Measurements from ENCODE around the gene KCNJ9. TPM values are rescaled to one million over a fixed set of nuclear protein-coding genes. Genes with fewer than 3 reads are reported as not detected.

KCNJ9 gene
- total and polyA plus RNA-seq, 2 donors (not counting 1 experiment from before 2014, with no cell fraction given): not detected

GRCh38 chr1:160062230-160062532, 19.2 kb upstream of the KCNJ9 start:
- CTCF ChIA-PET: interaction anchor here (1.1 kb wide), 1 partner anchor 15 kb away, joined by 4 read pairs; no protein-coding TSS in a partner anchor
- no peaks in the 10 kb centered on the region for H3K4me1 Mint-ChIP-seq
- H2AFZ ChIP-seq (ENCODE audit: insufficient read depth, low read depth, low read length, poor library complexity, severe bottlenecking): no peak overlapping the region
- no peak overlapping the region for H3K27ac ChIP-seq (ENCODE audit: low read length in 2 of 2)
- no peaks in the 10 kb centered on the region for H4K20me1 ChIP-seq (ENCODE audit: control insufficient read depth, insufficient read depth, low read length, poor library complexity, severe bottlenecking)
- no peak overlapping the region for H3K4me3 ChIP-seq (ENCODE audit: control extremely low read depth in 1 of 5, extremely low read depth in 1 of 5, insufficient read depth in 1 of 5, low read depth in 2 of 5, low read length in 4 of 5)
- no peak overlapping the region for H3K4me3 Mint-ChIP-seq
- peaks cover 28% of the 10 kb centered on the region for H3K27me3 Mint-ChIP-seq
- intact Hi-C loops (cut with micrococcal nuclease): no loop called here
- H3K27ac Mint-ChIP-seq: no peak overlapping the region
- WGBS (ENCODE audit: insufficient coverage): 80% methylated on average over 3 of the region's 6 CpGs
- H3K4me1 ChIP-seq (ENCODE audit: control insufficient read depth in 2 of 2, insufficient read depth in 2 of 2, low read length in 2 of 2): no peaks in the 10 kb centered on the region
- peaks cover 0 to 30% (median 2%) of the 10 kb centered on the region in 4 experiments for H3K27me3 ChIP-seq (replicated peaks in 1 of 4; ENCODE audit: control extremely low read depth in 1 of 4, control insufficient read depth in 3 of 4, insufficient read depth in 4 of 4, low read length in 3 of 4)
- no peak overlapping the region for H3K4me2 ChIP-seq (replicated peaks; ENCODE audit: low read depth, low read length, poor library complexity, severe bottlenecking)
- no peaks in the 10 kb centered on the region for H3K36me3 ChIP-seq (replicated peaks in 1 of 2; ENCODE audit: control extremely low read depth in 1 of 2, control insufficient read depth in 1 of 2, extremely low read depth in 1 of 2, insufficient read depth in 2 of 2, low read length in 1 of 2)
- no peaks in the 10 kb centered on the region for H3K9me3 Mint-ChIP-seq (ENCODE audit: insufficient read depth)
- no peak overlapping the region for H3K9ac ChIP-seq (ENCODE audit: low read length)
- H3K9me3 ChIP-seq (ENCODE audit: control extremely low read depth in 1 of 3, control insufficient read depth in 2 of 3, insufficient read depth in 1 of 3, low read length in 2 of 3): no peaks in the 10 kb centered on the region
- no peak for DNase-seq
- no peak for TF ChIP-seq EZH2 (IDR thresholded peaks at IDR 0.05; ENCODE audit: borderline replicate concordance, insufficient read depth, low read depth, low read length, poor library complexity, severe bottlenecking)
- TF ChIP-seq, protein P1, sequence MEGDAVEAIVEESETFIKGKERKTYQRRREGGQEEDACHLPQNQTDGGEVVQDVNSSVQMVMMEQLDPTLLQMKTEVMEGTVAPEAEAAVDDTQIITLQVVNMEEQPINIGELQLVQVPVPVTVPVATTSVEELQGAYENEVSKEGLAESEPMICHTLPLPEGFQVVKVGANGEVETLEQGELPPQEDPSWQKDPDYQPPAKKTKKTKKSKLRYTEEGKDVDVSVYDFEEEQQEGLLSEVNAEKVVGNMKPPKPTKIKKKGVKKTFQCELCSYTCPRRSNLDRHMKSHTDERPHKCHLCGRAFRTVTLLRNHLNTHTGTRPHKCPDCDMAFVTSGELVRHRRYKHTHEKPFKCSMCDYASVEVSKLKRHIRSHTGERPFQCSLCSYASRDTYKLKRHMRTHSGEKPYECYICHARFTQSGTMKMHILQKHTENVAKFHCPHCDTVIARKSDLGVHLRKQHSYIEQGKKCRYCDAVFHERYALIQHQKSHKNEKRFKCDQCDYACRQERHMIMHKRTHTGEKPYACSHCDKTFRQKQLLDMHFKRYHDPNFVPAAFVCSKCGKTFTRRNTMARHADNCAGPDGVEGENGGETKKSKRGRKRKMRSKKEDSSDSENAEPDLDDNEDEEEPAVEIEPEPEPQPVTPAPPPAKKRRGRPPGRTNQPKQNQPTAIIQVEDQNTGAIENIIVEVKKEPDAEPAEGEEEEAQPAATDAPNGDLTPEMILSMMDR (IDR thresholded peaks at IDR 0.05): no peak
- H3K79me2 ChIP-seq (ENCODE audit: control insufficient read depth, insufficient read depth, low read length): no peaks in the 10 kb centered on the region
- no peak for ATAC-seq (ENCODE audit: low read depth)
- POLR2A ChIA-PET: no interaction called here

GRCh38 chr1:160063176-160063575, 18.2 kb upstream of the KCNJ9 start:
- Histone ChIP-seq H3K4me3 (ENCODE audit: control extremely low read depth in 1 of 5, extremely low read depth in 1 of 5, insufficient read depth in 1 of 5, low read depth in 2 of 5, low read length in 4 of 5) (no peak overlapping the region), H3K9ac (ENCODE audit: low read length) (no peak overlapping the region), H3K36me3 (replicated peaks in 1 of 2; ENCODE audit: control extremely low read depth in 1 of 2, control insufficient read depth in 1 of 2, extremely low read depth in 1 of 2, insufficient read depth in 2 of 2, low read length in 1 of 2) (no peaks in the 10 kb centered on the region), H3K4me1 (ENCODE audit: control insufficient read depth in 2 of 2, insufficient read depth in 2 of 2, low read length in 2 of 2) (no peaks in the 10 kb centered on the region), H2AFZ (ENCODE audit: insufficient read depth, low read depth, low read length, poor library complexity, severe bottlenecking) (no peak overlapping the region), H3K9me3 (ENCODE audit: control extremely low read depth in 1 of 3, control insufficient read depth in 2 of 3, insufficient read depth in 1 of 3, low read length in 2 of 3) (no peaks in the 10 kb centered on the region), H3K4me2 (replicated peaks; ENCODE audit: low read depth, low read length, poor library complexity, severe bottlenecking) (no peak overlapping the region), H3K27ac (ENCODE audit: low read length in 2 of 2) (no peak overlapping the region), H4K20me1 (ENCODE audit: control insufficient read depth, insufficient read depth, low read length, poor library complexity, severe bottlenecking) (no peaks in the 10 kb centered on the region), H3K27me3 (replicated peaks in 1 of 4; ENCODE audit: control extremely low read depth in 1 of 4, control insufficient read depth in 3 of 4, insufficient read depth in 4 of 4, low read length in 3 of 4) (peaks cover 0 to 31% (median 2%) of the 10 kb centered on the region in 4 experiments), H3K79me2 (ENCODE audit: control insufficient read depth, insufficient read depth, low read length) (no peaks in the 10 kb centered on the region)
- no peak overlapping the region for H3K27ac Mint-ChIP-seq
- no peak for DNase-seq
- TF ChIP-seq, protein P1 (IDR thresholded peaks at IDR 0.05): no peak
- TF ChIP-seq EZH2 (IDR thresholded peaks at IDR 0.05; ENCODE audit: borderline replicate concordance, insufficient read depth, low read depth, low read length, poor library complexity, severe bottlenecking): no peak
- ATAC-seq (ENCODE audit: low read depth): no peak
- no peak overlapping the region for H3K4me3 Mint-ChIP-seq
- POLR2A ChIA-PET: no interaction called here
- intact Hi-C loops (cut with micrococcal nuclease): no loop called here
- no peaks in the 10 kb centered on the region for H3K9me3 Mint-ChIP-seq (ENCODE audit: insufficient read depth)
- 96% methylated on average over 4 of the region's 5 CpGs for WGBS (ENCODE audit: insufficient coverage)
- no peaks in the 10 kb centered on the region for H3K4me1 Mint-ChIP-seq
- CTCF ChIA-PET: interaction anchor here (1.1 to 2.2 kb wide), 3 partner anchors 11 to 16 kb away, joined by 3 to 12 read pairs (median 4); no protein-coding TSS in a partner anchor
- H3K27me3 Mint-ChIP-seq: peaks cover 33% of the 10 kb centered on the region
